ENCODE results near the gene KDELR1.

The KDELR1 gene

GRCh38 chr19:48391100-48392005, at the start of gene KDELR1:
Gene KDELR1 (minus strand): TSS chr19:48391551. CDS start chr19:48391358, 193 bp downstream.
- peak; percentile 62 for DNase-seq (ENCODE audit: low read depth)

GRCh38 chr19:48436586-48436985, 45.2 kb upstream of the KDELR1 start:
- no peak for DNase-seq (ENCODE audit: low read depth)

DNA sequence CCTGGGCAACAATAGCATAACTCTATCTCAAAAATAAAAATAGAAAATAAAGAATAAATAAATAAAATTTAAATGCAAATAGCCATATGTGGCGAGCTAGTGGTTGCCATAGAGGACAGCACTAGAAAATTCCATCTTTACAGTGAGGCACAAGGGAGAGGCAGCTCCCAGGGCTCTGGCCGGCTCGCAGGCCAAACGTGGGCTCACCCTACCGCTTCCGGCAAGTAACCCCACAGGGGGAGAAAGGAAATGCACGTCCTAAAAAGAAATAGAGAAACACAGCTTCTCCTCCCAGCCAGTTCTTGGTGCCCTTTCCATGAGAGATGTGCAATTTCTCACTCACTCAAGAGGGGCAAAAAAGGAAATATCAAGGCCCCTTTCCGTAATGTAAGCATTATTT, 42.0 kb upstream of the KDELR1 start:
- no peak for DNase-seq (ENCODE audit: low read depth)

GRCh38 chr19:48428670-48429069, 37.3 kb upstream of the KDELR1 start:
- no peak for DNase-seq (ENCODE audit: low read depth)

GRCh38 chr19:48424694-48425219, 33.4 kb upstream of the KDELR1 start:
- DNase-seq (ENCODE audit: low read depth): no peak

DNA sequence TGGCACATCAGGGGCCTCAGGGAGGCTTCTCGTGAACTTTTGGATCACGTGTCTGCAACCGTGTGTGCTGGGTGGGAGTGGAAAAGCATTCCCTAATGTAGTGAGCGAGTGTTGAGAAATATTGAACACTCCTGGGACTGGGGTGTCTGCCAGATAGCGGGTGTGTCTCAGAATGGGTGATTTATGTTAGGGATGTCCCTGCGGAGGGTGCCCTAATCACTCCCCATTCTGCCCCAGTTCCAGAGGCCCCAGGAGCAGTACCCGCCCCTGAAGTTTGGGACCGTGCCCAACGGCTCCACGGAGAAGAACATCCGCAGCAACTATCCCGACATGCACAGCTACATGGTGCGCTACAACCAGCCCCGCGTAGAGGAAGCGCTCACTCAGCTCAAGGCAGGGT, 30.2 kb upstream of the KDELR1 start:
- DNase-seq (ENCODE audit: low read depth): no peak

DNA sequence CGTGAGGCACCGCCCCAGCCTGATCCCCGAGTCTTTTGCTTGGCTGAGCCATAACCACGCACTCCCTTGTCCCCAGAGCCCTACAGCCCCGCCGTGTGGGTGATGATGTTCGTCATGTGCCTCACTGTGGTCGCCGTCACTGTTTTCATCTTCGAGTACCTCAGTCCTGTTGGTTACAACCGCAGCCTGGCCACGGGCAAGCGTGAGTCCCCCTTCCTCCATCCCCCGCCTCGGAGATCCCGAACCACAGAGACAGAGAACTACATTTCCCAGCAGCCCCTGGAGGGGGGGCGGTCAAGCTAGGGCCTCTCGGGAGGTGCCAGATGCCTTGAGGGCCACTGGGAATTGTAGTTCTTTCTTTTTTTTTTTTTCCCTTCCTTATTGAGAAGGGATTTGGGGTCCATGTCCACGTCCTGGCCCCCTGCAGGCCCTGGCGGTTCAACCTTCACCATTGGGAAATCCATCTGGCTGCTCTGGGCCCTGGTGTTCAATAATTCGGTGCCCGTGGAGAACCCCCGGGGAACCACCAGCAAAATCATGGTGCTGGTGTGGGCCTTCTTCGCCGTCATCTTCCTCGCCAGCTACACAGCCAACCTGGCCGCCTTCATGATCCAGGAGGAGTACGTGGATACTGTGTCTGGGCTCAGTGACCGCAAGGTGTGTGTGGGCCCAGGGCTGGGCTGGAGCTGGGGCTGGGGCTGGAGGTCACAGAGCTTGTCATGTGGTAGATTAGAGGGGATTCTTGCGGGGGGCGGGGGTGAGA, 28.0 kb upstream of the KDELR1 start:
- peak; percentile 55 for DNase-seq (ENCODE audit: low read depth)

- no peak for DNase-seq (ENCODE audit: low read depth)
Measured at GRCh38 chr19:48418317-48419064, 27.1 kb upstream of the KDELR1 start.

GRCh38 chr19:48417421-48417820, 26.1 kb upstream of the KDELR1 start:
- no peak for DNase-seq (ENCODE audit: low read depth)

GRCh38 chr19:48415806-48416221, 24.5 kb upstream of the KDELR1 start:
- no peak for DNase-seq (ENCODE audit: low read depth)

DNA sequence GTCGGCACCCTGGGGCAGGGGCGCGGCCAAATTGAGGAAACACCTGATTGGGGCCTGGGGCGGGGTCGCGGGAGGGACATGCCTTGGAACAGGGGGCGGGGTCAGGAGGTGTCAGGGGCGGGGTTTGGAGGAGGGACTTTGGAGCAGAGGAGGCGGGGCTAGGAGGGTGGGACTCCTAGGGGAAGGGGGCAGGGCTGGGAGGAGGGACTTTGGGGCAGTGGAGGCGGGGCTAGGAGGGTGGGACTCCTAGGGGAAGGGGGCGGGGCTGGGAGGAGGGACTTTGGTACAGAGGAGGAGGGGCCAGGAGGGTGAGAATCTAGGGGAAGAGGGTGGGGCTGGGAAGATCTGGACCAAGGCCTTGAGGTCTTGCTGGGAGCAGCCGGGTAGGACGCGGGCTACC, 24.0 kb upstream of the KDELR1 start:
- DNase-seq (ENCODE audit: low read depth): peak; percentile 60

DNA sequence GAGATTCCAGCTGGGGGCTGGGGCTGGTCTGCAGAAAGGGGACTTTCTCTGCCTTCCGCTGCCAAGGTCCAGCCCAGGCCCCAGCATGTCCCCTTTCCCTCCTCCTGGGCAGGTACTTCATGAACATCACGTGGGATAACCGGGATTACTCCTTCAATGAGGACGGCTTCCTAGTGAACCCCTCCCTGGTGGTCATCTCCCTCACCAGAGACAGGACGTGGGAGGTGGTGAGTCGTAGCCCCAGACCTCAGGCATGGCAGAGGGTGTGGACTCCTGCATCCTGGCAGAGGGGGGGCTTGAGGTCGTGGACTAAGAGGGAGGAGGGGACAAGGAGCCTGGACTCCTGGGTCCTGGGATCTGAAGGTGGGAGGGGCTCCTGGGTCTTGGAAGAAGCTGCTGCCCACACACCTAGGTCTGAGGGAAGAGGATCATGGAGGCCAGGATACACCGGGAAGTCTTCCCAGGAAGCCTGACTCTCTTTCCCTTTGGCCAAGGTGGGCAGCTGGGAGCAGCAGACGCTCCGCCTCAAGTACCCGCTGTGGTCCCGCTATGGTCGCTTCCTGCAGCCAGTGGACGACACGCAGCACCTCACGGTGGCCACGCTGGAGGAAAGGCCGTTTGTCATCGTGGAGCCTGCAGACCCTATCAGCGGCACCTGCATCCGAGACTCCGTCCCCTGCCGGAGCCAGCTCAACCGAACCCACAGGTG, 22.7 kb upstream of the KDELR1 start:
- no peak for DNase-seq (ENCODE audit: low read depth)

DNA sequence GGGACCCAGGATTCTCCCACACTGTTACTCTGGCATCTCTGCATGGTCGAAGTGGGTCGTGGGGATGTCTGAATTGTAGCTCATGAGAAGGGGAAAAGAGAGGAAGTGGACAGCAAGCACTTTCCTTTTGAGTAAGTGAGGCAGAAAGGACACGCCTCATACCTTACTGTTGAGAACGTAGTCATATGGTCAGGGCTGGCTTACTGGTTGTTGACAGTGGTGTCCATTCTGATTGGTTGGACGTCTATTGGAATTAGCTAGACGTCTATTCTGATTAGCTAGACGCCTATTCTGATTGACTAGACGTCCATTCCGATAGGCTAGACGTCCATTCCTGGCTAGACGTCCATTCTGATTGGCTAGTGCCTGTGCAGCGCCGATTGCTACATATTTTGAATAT, 14.5 kb upstream of the KDELR1 start:
- DNase-seq (ENCODE audit: low read depth): no peak

DNA sequence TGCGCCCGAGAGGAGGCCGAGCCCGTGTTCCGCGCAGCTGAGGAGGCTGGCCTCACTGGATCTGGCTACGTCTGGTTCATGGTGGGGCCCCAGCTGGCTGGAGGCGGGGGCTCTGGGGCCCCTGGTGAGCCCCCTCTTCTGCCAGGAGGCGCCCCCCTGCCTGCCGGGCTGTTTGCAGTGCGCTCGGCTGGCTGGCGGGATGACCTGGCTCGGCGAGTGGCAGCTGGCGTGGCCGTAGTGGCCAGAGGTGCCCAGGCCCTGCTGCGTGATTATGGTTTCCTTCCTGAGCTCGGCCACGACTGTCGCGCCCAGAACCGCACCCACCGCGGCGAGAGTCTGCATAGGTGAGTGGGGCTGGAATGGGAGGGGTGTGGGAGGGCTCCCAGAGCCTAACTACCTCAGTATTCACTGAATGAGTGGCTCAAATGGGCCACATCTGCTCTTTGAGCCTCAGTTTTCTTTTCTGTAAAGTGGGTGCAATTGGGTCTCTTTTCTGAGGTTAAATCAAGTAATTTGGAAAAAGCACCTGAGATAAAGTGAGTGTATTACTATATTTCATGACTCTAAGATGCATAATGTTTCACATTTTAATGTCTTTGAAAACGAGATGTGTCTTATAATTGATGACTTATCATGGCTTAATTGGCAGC, 13.8 kb upstream of the KDELR1 start:
- DNase-seq (ENCODE audit: low read depth): no peak

GRCh38 chr19:48403606-48404005, 12.3 kb upstream of the KDELR1 start:
- DNase-seq (ENCODE audit: low read depth): no peak

GRCh38 chr19:48401287-48401686, 9.9 kb upstream of the KDELR1 start:
- DNase-seq (ENCODE audit: low read depth): no peak

GRCh38 chr19:48400018-48400742, 8.8 kb upstream of the KDELR1 start:
- DNase-seq (ENCODE audit: low read depth): no peak

- peak; percentile 79 for DNase-seq (ENCODE audit: low read depth)
Measured at GRCh38 chr19:48398375-48399235, 7.3 kb upstream of the KDELR1 start.

DNA sequence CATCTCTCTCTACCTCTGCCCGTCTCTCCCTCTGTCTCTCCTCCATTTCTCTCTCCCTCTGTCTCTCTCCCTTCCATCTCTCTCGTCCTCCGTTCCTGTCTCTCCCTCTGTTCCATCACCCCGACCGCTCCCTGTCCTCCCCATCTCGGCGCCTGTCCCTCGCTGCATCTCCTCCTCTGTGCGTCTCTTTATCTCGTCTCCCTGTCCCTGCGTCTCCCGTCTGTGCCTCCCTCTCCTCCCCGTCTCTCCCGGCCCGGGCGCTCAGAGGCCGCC, 6.7 kb upstream of the KDELR1 start:
- DNase-seq (ENCODE audit: low read depth): no peak
